Stomach (tissue), 4 donors: ENCODE measurements around the gene TXLNA.

ENCODE experiments used
- EP300 ChIP-seq: sonication (generic); formaldehyde crosslinking; IDR thresholded peaks from one replicate; pipeline ENCODE4 v1.6.1; 2017; ENCODE audit warnings: antibody characterized with exemption
- POLR2A ChIP-seq, 4 donors: fragments of 450-650 bp; IDR thresholded peaks; one replicate each; pipeline ENCODE4 v1.6.1; 2016; ENCODE audit warnings: antibody characterized with exemption in 4 of 4, control low read depth in 2 of 4, mild to moderate bottlenecking in 1 of 4, moderate library complexity in 1 of 4
- POLR2AphosphoS5 ChIP-seq, 3 donors: sonication (generic); formaldehyde crosslinking; IDR thresholded peaks; one replicate each; pipeline ENCODE4 v1.6.1; 2016; ENCODE audit warnings: antibody characterized with exemption in 3 of 3
- TF ChIP-seq, protein P1 (sequence below), 7 experiments: fragments of 450-650 bp in 4 of 7; fragments of 200-600 bp in 3 of 7; sonication (generic) in 3 of 7; IDR thresholded peaks; one replicate each; pipeline ENCODE4 v1.5.1; 2016 to 2019; ENCODE audit warnings: antibody characterized with exemption in 7 of 7, control low read depth in 2 of 7, mild to moderate bottlenecking in 1 of 7

GRCh38 chr1:32178380-32179192, 889 bp upstream of the TXLNA start:
- TF ChIP-seq, protein P1, sequence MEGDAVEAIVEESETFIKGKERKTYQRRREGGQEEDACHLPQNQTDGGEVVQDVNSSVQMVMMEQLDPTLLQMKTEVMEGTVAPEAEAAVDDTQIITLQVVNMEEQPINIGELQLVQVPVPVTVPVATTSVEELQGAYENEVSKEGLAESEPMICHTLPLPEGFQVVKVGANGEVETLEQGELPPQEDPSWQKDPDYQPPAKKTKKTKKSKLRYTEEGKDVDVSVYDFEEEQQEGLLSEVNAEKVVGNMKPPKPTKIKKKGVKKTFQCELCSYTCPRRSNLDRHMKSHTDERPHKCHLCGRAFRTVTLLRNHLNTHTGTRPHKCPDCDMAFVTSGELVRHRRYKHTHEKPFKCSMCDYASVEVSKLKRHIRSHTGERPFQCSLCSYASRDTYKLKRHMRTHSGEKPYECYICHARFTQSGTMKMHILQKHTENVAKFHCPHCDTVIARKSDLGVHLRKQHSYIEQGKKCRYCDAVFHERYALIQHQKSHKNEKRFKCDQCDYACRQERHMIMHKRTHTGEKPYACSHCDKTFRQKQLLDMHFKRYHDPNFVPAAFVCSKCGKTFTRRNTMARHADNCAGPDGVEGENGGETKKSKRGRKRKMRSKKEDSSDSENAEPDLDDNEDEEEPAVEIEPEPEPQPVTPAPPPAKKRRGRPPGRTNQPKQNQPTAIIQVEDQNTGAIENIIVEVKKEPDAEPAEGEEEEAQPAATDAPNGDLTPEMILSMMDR (IDR thresholded peaks at IDR 0.05), result no peak
- TF ChIP-seq POLR2AphosphoS5 (IDR thresholded peaks at IDR 0.05) (no peak), POLR2A (IDR thresholded peaks at IDR 0.05) (no peak), EP300 (no peak)
